ENCODE results near the gene STK25.

GRCh38 chr2:241490825-241491506 lies 17.4 kb downstream of the STK25 start:
- TF ChIP-seq POLR2A (IDR thresholded peaks at IDR 0.05; ENCODE audit: low read length) (no peak), GATA1 (IDR thresholded peaks at IDR 0.05; ENCODE audit: low read depth, low read length) (no peak)

All from erythroblast (primary cell).